ENCODE results near the gene ALG12. TPM values are rescaled to one million over a fixed set of nuclear protein-coding genes. Genes with fewer than 3 reads are reported as not detected.

ALG12 gene
- total and polyA plus RNA-seq, 2 of the 13 experiments (the other 11 are each of a cell fraction or from before 2014, with no cell fraction given): 7.8 to 15.8 TPM

DNA sequence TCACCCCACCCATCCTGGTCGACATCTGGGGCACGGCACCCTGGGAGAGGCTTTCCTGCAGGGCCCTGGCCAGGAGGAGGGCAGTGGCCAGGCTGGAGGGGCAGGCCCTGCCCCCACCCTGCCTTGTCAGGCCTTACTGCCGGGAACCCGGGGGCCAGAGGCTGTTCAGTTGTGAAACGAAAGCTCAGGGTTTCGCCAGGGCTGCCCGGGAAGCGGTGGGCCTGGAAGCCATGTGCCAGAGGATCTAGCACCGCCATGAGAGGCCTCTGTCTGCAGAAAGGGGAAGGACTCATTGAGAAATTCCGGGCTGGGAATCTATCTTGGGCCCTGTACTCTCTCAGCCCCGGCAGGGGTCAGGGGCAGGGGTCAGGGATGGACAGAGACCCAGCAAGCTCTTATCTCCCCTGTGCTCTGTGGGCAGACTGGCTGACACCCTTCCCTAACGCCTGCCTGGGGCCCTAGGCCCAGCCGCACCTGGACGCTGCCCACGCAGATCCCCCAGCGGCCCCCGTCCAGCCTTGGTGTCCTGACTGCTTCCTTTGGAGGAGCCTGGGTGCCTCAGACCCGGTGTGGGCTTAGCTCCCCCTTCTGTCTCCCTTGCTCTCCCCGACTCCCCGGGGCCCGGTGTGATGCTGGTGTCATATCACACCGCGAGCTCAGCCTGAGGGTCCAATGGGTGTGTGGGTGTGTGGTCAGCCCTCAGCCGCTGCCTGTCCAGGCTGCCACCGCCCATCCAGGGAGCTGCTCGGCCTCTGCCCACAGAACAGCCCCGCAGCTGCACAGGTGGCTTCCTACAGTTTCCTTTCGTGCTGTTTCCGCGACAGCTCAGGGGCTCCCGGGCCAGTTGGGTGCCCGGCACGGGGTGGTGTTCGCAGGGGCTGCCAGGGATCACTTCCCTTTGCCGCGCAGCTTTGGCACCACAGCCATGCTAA is 48.8 kb upstream of the ALG12 start (continued):
- TF ChIP-seq, protein P1, sequence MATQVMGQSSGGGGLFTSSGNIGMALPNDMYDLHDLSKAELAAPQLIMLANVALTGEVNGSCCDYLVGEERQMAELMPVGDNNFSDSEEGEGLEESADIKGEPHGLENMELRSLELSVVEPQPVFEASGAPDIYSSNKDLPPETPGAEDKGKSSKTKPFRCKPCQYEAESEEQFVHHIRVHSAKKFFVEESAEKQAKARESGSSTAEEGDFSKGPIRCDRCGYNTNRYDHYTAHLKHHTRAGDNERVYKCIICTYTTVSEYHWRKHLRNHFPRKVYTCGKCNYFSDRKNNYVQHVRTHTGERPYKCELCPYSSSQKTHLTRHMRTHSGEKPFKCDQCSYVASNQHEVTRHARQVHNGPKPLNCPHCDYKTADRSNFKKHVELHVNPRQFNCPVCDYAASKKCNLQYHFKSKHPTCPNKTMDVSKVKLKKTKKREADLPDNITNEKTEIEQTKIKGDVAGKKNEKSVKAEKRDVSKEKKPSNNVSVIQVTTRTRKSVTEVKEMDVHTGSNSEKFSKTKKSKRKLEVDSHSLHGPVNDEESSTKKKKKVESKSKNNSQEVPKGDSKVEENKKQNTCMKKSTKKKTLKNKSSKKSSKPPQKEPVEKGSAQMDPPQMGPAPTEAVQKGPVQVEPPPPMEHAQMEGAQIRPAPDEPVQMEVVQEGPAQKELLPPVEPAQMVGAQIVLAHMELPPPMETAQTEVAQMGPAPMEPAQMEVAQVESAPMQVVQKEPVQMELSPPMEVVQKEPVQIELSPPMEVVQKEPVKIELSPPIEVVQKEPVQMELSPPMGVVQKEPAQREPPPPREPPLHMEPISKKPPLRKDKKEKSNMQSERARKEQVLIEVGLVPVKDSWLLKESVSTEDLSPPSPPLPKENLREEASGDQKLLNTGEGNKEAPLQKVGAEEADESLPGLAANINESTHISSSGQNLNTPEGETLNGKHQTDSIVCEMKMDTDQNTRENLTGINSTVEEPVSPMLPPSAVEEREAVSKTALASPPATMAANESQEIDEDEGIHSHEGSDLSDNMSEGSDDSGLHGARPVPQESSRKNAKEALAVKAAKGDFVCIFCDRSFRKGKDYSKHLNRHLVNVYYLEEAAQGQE (IDR thresholded peaks at IDR 0.05; ENCODE audit: borderline replicate concordance in 1 of 2, low read depth in 1 of 2, low read length in 2 of 2): no peak
- TF ChIP-seq ZNF552 (CRISPR knock-in tag; IDR thresholded peaks at IDR 0.05; ENCODE audit: borderline replicate concordance): no peak
- peak; percentile 29; the same call in 1 of the 2 replicates for TF ChIP-seq AHR (CRISPR knock-in tag; IDR thresholded peaks at IDR 0.05)
- TF ChIP-seq TRIM24 (CRISPR knock-in tag; IDR thresholded peaks at IDR 0.05): 0 out of 2 replicates have a peak, but pooled peaks have one; percentile 1
- no peak for TF ChIP-seq DNMT1 (CRISPR knock-in tag; IDR thresholded peaks at IDR 0.05)
- no peak for TF ChIP-seq TMF1 (CRISPR knock-in tag; IDR thresholded peaks at IDR 0.05; ENCODE audit: low read depth)
- TF ChIP-seq ZBTB40 (IDR thresholded peaks at IDR 0.05): no peak
- no peak for TF ChIP-seq ZBTB40 (CRISPR knock-in tag; IDR thresholded peaks at IDR 0.05)
- TF ChIP-seq ZBTB8A (CRISPR knock-in tag; IDR thresholded peaks at IDR 0.05; ENCODE audit: borderline replicate concordance, low read depth): no peak
- TF ChIP-seq FOXM1 (CRISPR knock-in tag; IDR thresholded peaks at IDR 0.05): no peak
- TF ChIP-seq ZNF160 (CRISPR knock-in tag; IDR thresholded peaks at IDR 0.05): peak; percentile 62
- TF ChIP-seq ZNF580 (CRISPR knock-in tag; IDR thresholded peaks at IDR 0.05; ENCODE audit: borderline replicate concordance, low read depth): no peak
- TF ChIP-seq SRSF4 (IDR thresholded peaks at IDR 0.05; ENCODE audit: low read depth, low read length, poor library complexity, severe bottlenecking): no peak
- TF ChIP-seq ARNT2 (CRISPR knock-in tag; IDR thresholded peaks at IDR 0.05; ENCODE audit: low read depth): peak; percentile 57
